Stimulated activated CD4-positive, alpha-beta T cell treated with anti-CD3 and anti-CD28 coated beads, Interleukin-4, amount 100 ng/mL, for 48 hours (primary cell): ENCODE data around the gene NSMCE1.
A peak's percentile ranks its signal among the peaks of the same experiment; 100 is the strongest.

Experiments used
- DNase-seq, 2 donors: peaks; one replicate each; pipeline ENCODE4 v3.0.0-alpha.2; 2020; ENCODE audit warnings: low read depth in 2 of 2

NSMCE1 gene

DNA sequence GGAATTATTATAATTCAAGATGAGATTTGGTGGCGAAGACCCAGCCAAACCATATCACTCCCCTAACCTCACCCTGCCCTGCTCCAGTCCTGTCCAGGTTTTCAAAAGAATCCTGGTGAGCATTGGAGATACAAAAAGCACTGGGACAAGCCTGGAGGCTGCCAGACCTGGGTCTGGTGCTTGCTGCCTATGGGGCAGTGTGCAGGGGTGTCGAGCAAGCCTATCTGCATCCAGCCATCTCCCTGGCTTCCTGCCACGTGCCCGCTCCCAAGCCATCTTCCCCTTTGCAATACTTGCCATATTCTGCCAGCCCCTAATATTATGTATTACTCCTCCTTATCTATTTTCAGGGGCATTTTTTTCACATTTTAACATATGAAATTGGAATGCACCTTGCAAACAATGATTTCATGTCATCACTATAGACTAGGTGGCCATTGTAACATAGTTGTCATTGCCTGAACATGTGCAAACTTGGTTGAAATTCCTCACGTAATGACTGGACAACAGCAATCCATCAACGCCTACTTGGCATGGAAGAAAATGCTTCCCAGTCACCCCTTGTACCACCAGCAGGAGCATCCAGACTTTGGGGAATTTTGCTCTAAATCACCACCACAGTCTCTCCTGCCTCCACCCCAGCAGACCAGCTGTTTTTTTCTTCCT is 73.4 kb downstream of the NSMCE1 start:
- no peak for DNase-seq

DNA sequence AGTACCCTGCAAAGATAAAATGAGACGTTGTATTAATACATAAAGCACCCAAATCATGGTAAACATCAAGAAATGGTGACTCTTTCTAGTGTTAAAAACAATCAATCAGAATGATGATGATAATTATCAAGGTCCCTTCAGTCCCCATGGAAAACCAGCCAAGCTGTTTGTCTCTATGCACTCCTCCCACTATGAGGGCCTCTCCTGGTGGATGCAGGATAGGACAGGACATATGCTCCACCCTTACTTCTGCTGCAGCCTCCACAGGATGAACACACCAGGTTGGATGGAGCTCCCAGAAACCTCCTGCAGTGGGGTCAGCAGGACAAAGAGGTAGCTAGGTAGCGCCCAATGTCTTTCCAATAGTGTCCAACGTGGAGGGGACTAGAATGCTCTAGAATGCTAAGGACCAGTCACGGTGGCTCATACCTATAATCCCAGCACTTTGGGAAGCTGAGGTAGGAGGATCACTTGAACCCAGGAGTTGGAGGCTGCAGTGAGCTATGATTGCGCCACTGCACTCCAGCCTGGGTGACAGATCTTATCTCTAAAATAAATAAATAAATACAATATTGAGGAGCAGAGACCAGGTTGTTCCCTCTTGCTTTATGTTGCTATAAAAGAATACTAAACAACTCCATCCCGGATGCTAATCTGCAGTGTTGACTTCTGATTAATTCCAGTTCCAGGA is 75.1 kb downstream of the NSMCE1 start:
- no peak for DNase-seq

DNA sequence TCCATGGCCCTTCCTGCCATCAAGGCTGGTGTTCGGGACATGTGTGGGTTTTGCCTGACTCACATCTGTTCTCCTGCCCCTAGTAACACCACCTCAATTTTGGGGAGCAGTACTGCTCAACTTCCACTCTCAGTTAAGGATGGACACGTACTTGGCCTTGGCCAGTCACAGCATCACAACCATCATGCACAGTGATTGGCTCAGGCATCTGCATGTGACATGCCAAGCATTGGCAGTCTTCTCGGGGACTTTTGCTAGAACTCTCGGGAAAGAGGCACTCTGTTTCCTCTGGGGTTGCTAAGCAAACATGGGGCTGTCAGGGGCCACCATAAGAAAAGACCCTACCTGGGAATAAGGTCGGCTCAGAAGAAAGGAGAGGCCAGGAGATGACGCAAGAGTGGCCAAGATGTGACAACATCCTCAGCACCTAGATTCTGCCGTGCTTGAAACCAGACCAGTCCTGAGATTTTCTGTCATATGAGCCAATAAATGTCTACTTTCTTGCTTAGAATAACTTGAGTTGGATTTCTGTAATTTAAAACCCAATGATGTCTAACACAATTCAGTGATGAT is 77.1 kb downstream of the NSMCE1 start:
- no peak for DNase-seq

DNA sequence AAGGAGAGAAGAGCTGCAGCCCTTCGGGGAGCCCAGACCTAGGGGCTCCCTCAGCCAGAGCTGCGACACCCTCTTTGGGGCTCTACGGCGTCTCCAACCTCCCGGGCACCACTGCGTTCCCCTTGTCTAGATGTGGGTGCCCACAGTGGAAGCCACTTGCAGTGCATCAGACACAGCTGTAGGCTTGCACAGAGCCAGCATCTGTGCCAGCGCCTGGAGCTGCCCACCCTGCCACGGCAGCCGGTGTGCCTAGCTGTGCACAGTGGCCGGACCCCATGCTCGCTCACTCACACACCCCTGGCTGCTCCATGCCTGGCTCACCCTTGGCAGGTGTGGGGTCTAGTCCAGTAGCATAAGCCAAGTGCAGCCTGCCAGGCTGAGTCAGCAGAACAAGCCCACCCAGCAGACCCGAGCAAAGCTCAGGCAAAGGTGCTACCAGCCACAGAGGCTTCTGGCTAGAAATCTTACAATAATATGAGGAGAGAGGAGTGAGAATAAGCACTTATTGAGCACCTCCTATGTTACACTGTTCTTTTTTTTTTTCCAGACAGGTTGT is 78.2 kb downstream of the NSMCE1 start:
- DNase-seq, result no peak

DNA sequence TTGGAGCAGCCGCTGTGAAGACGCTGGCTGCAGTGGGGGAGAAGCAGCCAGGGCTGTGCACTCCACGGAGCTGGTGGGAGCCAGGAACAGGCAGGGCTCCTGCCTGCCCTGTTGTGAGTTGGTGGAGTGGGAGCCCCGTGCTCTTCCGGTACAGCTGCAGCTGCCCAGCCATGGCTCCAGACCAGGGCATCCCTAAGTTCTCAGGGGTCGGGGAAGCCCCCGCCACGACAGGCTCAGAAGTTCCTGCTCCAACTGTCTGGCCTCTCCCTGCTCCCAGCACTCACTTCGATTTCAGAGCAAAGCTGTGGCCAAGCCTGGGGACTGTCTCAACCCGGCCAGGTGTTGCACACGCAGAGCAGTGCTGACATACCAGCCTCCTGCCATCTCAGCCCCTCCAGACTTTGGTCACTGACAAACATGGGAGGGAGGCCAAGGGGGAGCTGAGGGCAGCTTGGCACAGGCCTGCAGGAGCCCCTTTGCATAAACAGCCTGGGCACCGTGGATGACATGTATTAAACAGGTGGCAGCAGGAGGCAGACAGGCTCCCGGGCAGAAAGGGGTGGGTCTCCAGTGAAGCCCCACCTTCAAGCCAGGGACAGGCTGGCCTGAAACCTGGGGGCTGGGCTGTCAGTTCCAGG is 79.1 kb downstream of the NSMCE1 start:
- no peak for DNase-seq

DNA sequence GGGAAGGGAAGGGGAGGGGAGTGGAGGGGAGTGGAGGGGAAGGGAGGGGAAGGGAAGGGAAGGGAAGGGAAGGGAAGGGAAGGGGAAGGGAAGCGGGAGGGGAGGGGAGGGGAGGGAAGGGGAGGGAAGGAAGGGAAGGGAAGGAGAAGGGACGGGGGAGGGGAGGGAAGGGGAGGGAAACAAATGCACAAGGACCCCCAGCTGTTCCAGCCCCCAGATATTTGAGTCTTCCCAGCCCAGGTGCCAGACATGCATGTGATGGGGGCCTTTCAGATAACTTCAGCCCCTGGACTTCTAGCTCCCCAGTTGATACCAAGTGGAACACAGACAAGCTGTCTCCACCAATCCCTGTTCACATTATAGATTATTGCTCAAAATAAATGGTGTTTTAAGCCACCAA is 79.9 kb downstream of the NSMCE1 start:
- no peak for DNase-seq

DNA sequence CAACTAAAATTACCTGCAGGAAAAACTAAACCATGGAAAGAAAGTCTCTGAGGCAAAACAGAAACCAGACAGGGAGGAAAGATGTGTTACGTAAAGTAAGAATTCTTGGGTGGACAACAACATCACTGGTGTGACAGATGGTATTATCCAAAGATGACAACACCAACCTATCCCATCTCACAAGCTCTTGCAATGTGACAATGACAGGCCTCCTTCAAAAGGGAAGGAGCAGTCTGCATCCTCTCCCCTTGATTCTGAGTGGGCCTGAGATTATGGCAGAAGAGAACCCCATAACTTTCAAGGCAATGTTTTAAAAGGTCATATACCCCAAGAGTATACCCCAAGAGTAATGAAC is 82.8 kb downstream of the NSMCE1 start:
- no peak for DNase-seq

DNA sequence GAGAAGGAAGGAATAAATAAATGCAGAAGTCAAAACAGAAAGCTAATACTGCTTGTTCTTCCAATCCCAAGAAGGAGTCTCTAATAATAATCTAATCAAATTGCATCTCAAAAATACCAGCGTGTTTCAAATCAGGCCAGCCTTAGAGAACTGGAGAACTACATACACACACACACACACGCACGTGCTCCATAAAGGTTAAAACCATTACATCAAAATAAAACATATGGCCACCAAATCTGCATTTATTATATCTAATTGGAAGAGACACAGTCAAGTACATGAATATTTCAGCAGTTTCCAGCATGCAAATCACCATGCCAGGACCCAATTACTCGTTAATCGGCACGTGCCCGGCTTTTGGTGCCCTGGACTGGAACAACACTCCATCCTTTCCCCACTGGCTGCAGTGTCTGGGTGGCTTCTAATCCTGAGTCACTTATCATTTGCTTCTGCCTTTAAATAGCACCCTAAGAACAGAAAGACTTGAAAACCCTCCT is 85.6 kb downstream of the NSMCE1 start:
- no peak for DNase-seq

DNA sequence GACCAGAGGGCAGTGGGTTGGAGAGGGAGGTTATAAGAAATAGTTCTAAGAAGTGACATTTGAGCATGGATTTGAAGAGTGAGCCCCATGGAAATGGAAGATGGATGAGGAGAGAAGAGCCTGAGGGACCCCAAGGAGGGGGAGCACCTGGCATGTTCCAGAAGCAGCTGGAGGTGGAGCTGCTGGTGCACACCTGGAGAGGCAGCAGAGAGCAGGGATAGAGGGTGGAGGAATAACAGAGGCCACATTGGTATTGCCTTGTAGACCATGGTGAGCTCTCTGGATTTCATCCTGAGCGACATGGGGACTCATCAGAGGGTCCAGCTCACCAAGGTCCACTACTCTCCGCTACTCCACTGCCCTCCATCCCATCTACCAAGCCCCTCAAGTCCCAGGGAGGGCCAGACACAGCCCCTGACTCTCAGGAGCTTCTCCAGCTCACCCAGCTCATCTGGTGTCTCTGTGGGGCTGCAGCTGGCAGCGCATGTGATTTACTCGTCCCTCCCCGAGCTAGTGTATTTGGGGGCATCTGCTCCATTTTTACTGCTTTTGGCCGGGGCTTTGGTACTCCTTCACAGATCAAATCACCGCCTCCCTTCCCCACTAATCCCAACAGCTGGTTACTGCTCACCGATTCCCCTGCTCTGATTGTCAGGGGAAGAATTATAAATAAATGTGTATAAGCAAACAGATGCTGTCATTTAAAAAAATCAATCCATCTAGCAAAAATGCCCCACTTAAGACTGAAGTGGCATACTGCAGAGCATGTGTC is 87.4 kb downstream of the NSMCE1 start:
- no peak for DNase-seq

DNA sequence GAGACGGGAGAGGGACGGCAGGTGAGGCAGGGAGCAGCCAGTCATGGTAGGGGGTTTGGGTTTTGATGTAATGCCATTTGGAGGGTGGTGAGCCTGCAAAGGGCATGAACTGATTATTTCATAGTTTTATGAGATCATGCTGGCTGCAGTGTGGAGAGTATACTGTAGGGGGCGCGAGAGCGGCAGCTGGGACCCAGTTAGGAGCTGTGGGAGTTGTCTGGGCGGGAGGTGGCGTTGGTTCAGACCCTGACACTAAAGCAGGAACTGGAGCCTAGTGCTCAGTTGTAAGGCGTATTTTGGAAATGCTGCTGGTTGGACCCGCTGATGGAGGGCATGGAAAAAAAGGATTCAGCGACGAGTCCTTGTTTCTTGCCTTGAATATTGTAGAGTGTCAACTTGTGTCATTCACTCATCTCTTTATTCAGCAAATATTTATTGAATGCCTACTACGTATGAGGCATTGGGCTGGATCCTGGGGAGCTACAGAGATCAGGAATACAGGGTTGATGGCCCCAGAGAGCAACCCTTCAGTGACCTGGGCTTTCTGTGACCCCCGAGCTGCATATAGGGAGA is 89.0 kb downstream of the NSMCE1 start:
- peak; percentile 82 to 88 for DNase-seq

DNA sequence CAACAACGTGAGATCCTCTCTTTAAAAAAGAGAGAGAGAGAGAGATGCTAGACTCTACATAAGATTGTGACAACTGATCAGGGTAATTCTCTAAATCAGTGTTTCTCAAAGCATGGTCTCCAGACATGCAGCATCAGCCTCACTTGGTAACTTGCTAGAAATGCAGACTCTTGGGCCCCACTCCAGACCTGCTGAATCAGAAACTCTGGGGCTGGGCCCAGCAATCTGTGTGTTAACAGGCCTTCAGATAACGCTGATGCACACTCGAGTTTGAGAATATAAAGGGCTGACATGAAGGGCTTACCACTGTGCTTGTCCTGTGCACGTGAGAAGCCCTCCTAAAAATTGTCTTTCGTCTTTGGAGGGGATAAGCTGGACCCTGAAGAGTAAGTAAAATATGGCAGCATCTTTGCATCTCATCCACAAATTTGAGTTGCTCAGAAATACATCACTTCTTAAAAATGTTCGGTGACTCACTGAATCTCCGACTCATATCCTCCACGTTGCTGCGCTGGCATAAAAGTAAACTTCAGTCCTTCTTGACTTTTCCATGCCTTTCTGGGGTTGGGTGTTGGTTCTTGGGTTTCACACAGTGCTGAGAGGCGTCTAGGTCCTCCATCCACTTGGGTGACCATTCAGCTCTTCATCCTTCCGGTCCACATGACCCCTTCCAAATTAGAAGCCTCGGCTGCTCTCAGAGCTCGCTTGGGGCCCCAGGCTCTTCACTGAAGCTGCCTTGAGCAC is 91.4 kb downstream of the NSMCE1 start:
- no peak for DNase-seq

DNA sequence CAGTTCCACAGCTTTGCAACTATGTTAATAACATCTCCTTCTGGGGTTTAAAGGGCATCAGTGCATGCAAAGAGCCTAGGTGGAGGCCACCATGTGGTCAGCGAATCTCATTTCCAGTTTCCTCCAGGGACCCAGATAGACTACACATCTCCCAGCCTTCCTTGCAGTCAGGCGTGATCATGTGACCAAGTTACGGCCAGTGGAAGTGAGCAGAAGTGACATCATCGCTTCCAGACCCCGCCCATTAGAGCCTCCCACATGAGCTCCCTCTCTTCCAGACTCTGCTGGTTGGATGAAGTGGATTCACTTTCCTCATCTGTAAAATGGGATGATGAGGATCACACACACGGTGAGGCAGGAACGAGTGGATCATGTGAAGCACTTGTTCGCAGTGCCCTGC is 92.7 kb downstream of the NSMCE1 start:
- DNase-seq, result no peak
